Keratinocyte (primary cell): ENCODE results near the gene DMRT2. TPM values are rescaled to one million over a fixed set of nuclear protein-coding genes. Genes with fewer than 3 reads are reported as not detected.

Experiments used
- DNase-seq: peaks from one replicate; pipeline ENCODE4 v3.0.0-alpha.2; 2011; ENCODE audit warnings: low read depth, missing footprints, low spot score
- FAIRE-seq: peaks from 2 replicates; lab custom pipeline; 2011; peaks lifted over from hg19 to GRCh38; lab: Jason Lieb, UNC
- H2AFZ ChIP-seq: 2 replicates; pipeline ENCODE4 v1.6.0; 2012; ENCODE audit warnings: low read length, control low read depth, inconsistent platforms; ENCODE audit not compliant: control insufficient read depth
- H3K27ac ChIP-seq: 2 replicates; pipeline ENCODE4 v1.5.1; 2011; ENCODE audit warnings: low read length; ENCODE audit not compliant: control insufficient read depth, insufficient read depth
- H3K27me3 ChIP-seq: 3 replicates; pipeline ENCODE4 v1.6.0; 2011; ENCODE audit warnings: low read length; ENCODE audit not compliant: control insufficient read depth, insufficient read depth; ENCODE audit errors: extremely low read depth
- H3K36me3 ChIP-seq, 2 experiments: 2 replicates in 1 of 2; 3 replicates in 1 of 2; pipeline ENCODE4 v1.5.1; 2011; ENCODE audit warnings: low read length in 2 of 2, mild to moderate bottlenecking in 1 of 2; ENCODE audit not compliant: control insufficient read depth in 2 of 2, insufficient read depth in 2 of 2; ENCODE audit errors: extremely low read depth in 1 of 2
- H3K4me1 ChIP-seq: 3 replicates; pipeline ENCODE4 v1.5.1; 2011; ENCODE audit warnings: low read length; ENCODE audit not compliant: control insufficient read depth, insufficient read depth; ENCODE audit errors: extremely low read depth
- H3K4me2 ChIP-seq: 3 replicates; pipeline ENCODE4 v1.6.0; 2011; ENCODE audit warnings: low read depth, low read length; ENCODE audit not compliant: control insufficient read depth, insufficient read depth; ENCODE audit errors: extremely low read depth
- H3K4me3 ChIP-seq, 3 experiments: fragments of 200-600 bp in 1 of 3; sonication (generic) in 1 of 3; 2 replicates in 2 of 3; 3 replicates in 1 of 3; pipeline ENCODE4 v1.5.1; 2011 to 2016; ENCODE audit warnings: low read length in 3 of 3, mild to moderate bottlenecking in 3 of 3, control low read depth in 2 of 3, inconsistent platforms in 1 of 3, low read depth in 1 of 3, mixed read lengths in 1 of 3, mixed run types in 1 of 3, moderate library complexity in 1 of 3; ENCODE audit not compliant: control insufficient read depth in 2 of 3, insufficient read depth in 2 of 3; ENCODE audit errors: extremely low read depth in 1 of 3
- H3K79me2 ChIP-seq: 2 replicates; pipeline ENCODE4 v1.6.0; 2012; ENCODE audit warnings: low read length; ENCODE audit not compliant: control insufficient read depth, insufficient read depth
- H3K9ac ChIP-seq: 3 replicates; pipeline ENCODE4 v1.6.0; 2011; ENCODE audit warnings: low read length; ENCODE audit not compliant: control insufficient read depth, insufficient read depth; ENCODE audit errors: extremely low read depth
- H3K9me1 ChIP-seq: 3 replicates; pipeline ENCODE4 v1.6.0; 2011; ENCODE audit warnings: low read length; ENCODE audit not compliant: control insufficient read depth, insufficient read depth; ENCODE audit errors: extremely low read depth
- H3K9me3 ChIP-seq: 2 replicates; pipeline ENCODE4 v1.5.1; 2012; ENCODE audit warnings: low read depth, low read length; ENCODE audit not compliant: control insufficient read depth
- H4K20me1 ChIP-seq: 3 replicates; pipeline ENCODE4 v1.6.0; 2011; ENCODE audit warnings: low read length; ENCODE audit not compliant: control insufficient read depth, insufficient read depth; ENCODE audit errors: extremely low read depth
- EZH2 ChIP-seq: IDR thresholded peaks from one replicate; pipeline ENCODE4 v1.6.1; 2012; ENCODE audit warnings: inconsistent platforms, mild to moderate bottlenecking, low read length, moderate library complexity
- dilution Hi-C: fragments of 300-500 bp; cut with MboI; formaldehyde crosslinking; loops from one replicate; pipeline ENCODE4 v1.7.0; 2020; ENCODE audit warnings: low sequenced_read_pairs; ENCODE audit not compliant: extremely low pct_ligation_motif_present
- polyA plus RNA-seq, 5 experiments: library from polyadenylated mRNA; depleted of rRNA in 3 of 5; stranded (reverse) in 3 of 5; stranded (forward) in 1 of 5; unstranded in 1 of 5; fragments of >200 nt; gene quantifications; 1 replicate in 1 of 5; 2 replicates in 3 of 5; 3 replicates in 1 of 5; pipeline versions ENCODE4 v1.2.1 to v1.2.3, GENCODE V29; 2011 to 2012; ENCODE audit warnings: missing spikeins in 2 of 5, low read depth in 1 of 5, low replicate concordance in 1 of 5
- TF ChIP-seq, protein P1 (sequence below), 3 experiments: IDR thresholded peaks in 1 of 3; conservative IDR thresholded peaks in 1 of 3; optimal IDR thresholded peaks in 1 of 3; 2 replicates in 2 of 3; 3 replicates in 1 of 3; pipeline versions ENCODE3 to v1.5.1; 2011; ENCODE audit warnings: low read length in 3 of 3, mild to moderate bottlenecking in 3 of 3, moderate library complexity in 2 of 3, control low read depth in 1 of 3, inconsistent platforms in 1 of 3; ENCODE audit not compliant: insufficient read depth in 2 of 3; ENCODE audit errors: extremely low read depth in 1 of 3

The DMRT2 gene
- polyA plus RNA-seq, 1 donor (not counting 4 experiments of a cell fraction or from before 2014, with no cell fraction given), result not detected

DNA sequence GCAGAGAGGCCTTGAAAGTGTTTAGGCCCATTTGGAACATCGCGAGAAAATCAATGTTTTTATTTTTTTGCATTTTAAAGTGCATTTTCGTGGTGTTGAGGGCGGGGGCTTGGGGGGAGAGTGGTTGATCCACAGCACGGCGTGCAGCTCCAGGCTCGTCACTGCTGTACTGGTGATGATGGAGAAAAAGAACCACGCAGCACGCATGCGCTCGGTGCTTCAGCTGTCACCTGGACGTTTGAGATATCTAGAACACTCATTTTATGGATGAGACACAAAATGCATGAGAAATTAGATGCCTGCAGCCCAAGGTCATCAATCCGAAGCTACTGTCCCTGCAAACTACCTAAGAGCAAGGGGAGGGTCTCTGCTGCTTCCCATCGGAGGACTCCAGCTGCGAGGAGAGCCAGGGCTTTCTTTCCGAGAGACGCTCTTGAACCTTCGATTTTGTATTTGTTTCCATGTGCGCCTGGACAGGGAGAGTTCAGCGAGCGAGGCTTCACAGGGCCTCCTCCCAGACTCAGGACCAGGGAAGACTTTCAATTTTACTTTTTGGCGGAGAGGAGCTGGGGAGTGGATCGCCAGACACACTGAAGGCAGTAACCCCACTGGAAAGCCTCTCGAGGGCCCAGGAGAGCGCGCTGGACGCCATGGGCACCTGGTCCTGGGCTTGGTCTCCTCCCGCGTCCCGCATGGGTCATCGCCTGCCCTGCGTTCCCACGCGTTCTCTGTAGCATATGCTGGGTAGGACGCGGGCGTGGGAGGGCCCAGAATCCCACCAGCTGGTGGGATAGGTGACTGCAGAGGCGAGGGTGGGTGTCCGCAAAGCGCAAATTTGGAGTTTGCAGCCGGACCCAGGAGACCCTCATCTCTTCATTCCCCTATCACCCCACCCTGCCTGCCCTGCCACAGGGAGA lies 2.5 kb downstream of the DMRT2 start:
- Histone ChIP-seq H3K27ac (no peak overlapping the region), H4K20me1 (no peaks in the 10 kb centered on the region), H3K27me3 (peaks cover 68% of the 10 kb centered on the region), H2AFZ (no peak overlapping the region), H3K4me1 (peaks cover 7% of the 10 kb centered on the region), H3K36me3 (no peaks in the 10 kb centered on the region), H3K9me1 (no peaks in the 10 kb centered on the region), H3K4me2 (peak overlapping the region; percentile 45), H3K79me2 (no peaks in the 10 kb centered on the region), H3K9ac (no peak overlapping the region), H3K4me3 (peak overlapping the region in 1 of 3 experiments; percentile 9), H3K9me3 (peaks cover 6% of the 10 kb centered on the region)
- TF ChIP-seq, protein P1, sequence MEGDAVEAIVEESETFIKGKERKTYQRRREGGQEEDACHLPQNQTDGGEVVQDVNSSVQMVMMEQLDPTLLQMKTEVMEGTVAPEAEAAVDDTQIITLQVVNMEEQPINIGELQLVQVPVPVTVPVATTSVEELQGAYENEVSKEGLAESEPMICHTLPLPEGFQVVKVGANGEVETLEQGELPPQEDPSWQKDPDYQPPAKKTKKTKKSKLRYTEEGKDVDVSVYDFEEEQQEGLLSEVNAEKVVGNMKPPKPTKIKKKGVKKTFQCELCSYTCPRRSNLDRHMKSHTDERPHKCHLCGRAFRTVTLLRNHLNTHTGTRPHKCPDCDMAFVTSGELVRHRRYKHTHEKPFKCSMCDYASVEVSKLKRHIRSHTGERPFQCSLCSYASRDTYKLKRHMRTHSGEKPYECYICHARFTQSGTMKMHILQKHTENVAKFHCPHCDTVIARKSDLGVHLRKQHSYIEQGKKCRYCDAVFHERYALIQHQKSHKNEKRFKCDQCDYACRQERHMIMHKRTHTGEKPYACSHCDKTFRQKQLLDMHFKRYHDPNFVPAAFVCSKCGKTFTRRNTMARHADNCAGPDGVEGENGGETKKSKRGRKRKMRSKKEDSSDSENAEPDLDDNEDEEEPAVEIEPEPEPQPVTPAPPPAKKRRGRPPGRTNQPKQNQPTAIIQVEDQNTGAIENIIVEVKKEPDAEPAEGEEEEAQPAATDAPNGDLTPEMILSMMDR (optimal IDR thresholded peaks at IDR 0.05 in 1 of 3, IDR thresholded peaks at IDR 0.05 in 1 of 3, conservative IDR thresholded peaks at IDR 0.05 in 1 of 3; ENCODE audit: extremely low read depth in 1 of 3, insufficient read depth in 2 of 3, low read length in 3 of 3), result no peak
- peak; percentile 22 for TF ChIP-seq EZH2
- FAIRE-seq, result no peak
- DNase-seq, result no peak
- dilution Hi-C loops, result no loop called here

DNA sequence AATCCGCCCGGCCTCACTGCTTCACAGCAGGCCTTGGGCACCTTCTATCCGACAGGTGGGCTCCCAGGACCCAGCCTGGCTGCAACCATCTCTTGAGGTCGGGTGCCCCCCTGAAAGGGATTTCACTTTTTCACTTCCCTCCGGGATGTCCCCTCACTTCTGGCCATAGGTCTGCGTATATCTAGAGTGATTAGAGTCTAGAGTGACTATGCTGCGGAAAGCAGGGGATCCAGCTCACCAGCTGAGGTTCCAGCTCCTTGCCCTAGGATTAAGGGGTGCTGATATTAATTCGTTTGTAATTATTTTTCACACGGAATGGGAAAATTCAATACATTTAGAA lies 3.1 kb downstream of the DMRT2 start:
- FAIRE-seq (no peak), DNase-seq (no peak)
- no peaks in the 10 kb centered on the region for H3K79me2 ChIP-seq
- H3K27me3 ChIP-seq, result peaks cover 62% of the 10 kb centered on the region
- no peak overlapping the region for H3K9ac ChIP-seq
- H4K20me1 ChIP-seq, result no peaks in the 10 kb centered on the region
- no peak overlapping the region for H3K27ac ChIP-seq
- H3K4me3 ChIP-seq, result no peak overlapping the region
- no peak overlapping the region for H2AFZ ChIP-seq
- H3K4me1 ChIP-seq, result peaks cover 4% of the 10 kb centered on the region
- no peaks in the 10 kb centered on the region for H3K36me3 ChIP-seq
- H3K4me2 ChIP-seq, result no peak overlapping the region
- H3K9me1 ChIP-seq, result no peaks in the 10 kb centered on the region
- TF ChIP-seq, protein P1 (optimal IDR thresholded peaks at IDR 0.05 in 1 of 3, IDR thresholded peaks at IDR 0.05 in 1 of 3, conservative IDR thresholded peaks at IDR 0.05 in 1 of 3; ENCODE audit: extremely low read depth in 1 of 3, insufficient read depth in 2 of 3, low read length in 3 of 3), result no peak
- no peak for TF ChIP-seq EZH2
- peaks cover 6% of the 10 kb centered on the region for H3K9me3 ChIP-seq
- dilution Hi-C loops, result no loop called here
